Renal cortex interstitium (tissue), 11 donors: ENCODE measurements around the gene PHACTR1. TPM values are rescaled to one million over a fixed set of nuclear protein-coding genes. Genes with fewer than 3 reads are reported as not detected.

ENCODE experiments used
- DNase-seq, 11 donors: peaks; one replicate each; pipeline ENCODE4 v3.0.0-alpha.2; 2013; ENCODE audit warnings: low read depth in 9 of 11, low spot score in 4 of 11; ENCODE audit errors: extremely low read depth in 1 of 11
- polyA plus RNA-seq, 3 donors: library from polyadenylated mRNA; unstranded; fragments of 120-200 nt; gene quantifications; one replicate each; pipeline ENCODE4 v1.2.1, GENCODE V29; 2013; ENCODE audit not compliant: insufficient read length in 3 of 3

PHACTR1 gene
- polyA plus RNA-seq, 3 donors, result 13.6 to 23.2 (median 15.0) TPM

DNA sequence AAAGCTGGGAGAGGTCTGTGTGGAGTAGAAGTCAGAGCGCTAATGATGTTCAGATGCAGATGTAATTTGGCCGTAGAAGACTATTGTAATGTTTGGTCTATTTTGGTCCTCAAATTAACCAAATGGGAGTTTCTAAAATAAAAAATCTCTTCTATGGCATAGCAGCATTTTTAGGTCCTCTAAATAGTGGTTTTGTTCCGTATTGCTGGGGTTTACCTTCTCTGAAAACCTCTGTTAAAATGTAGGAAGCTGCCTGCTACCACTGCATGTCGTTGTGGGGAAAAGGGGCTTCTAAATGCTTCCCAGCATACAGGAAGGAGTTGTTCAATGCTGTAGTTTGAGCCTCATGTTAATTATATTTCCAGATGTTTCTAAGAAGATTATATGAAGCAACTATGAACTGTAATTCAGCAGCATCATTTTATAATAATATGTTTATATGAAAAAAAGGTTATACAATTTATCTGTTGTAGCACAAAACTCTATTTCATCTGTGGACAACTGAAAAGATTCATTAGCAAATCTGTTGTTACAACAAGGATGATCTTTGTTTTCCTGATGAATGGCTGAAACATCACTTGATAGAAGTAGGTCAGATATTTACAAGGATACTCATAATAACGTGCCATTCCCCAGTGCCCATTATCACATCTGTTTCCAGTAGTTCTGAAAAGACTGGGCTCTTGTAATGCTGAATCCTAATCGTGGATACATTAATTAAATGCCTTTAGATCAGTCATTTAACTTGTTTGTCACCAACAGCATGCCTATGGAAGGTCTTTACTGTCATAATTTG, 355.2 kb downstream of the PHACTR1 start:
- DNase-seq, result no peak

DNA sequence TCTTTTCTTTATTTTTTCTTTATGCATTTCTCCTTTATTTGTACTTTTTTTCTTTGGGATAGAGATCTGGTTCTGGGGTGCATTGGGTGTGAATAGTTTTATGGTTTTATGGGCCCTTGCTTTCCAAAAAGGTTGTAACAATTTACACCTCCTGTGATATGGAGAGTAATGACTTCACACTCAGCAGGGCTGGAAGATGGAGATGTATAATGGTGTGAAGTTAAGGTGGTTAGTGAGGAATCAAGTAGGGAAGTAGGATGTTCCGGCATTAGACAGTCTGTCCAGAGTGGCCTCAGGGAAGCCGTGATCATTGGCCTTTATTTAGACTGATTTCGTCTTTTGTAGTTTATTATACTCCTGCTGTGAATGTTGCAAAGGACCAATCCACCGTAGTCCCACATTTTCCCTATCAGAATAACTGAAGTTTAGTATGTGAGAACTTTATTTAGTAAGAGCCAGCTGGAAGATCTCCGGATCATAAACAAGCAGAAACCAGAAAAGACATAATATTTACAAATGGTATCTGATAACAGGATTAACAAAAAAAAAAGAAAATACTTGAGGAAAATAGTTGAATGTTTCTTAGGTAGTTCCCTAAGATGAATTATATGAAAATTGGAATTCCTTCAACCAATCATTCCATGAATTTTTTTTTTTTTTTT, 356.2 kb downstream of the PHACTR1 start:
- DNase-seq, result no peak

DNA sequence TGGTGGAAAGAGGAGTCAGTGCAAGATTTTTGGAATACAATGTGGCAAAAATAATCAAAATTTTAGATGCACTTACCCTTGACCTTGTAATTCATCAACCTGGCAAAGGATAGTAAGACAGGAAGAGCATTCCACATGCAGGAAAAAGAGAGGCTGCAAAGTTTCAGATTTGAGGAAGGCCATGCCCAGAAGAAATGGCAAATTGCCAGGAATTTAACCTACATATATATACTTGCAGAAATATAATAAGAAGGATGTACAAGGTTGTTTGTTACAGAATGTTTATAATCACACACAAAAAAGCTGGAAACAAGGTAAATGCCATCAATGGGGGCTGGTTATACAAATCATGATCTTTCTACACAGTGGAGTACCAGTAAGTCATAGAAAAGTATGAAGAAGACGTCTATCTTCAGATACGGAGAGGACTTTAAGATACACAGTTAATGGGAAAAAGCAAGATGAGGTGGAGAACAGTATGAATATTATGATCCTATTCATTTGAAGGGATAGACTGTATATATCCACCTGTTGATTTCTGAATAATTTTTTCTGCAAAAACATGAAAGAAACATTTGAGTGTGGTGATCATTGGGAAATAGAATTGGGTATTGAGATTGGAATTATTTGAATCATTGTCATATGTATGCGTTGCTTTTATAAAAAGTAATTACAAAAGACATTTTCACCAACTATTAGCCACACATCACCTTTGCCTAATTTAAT, 358.0 kb downstream of the PHACTR1 start:
- no peak for DNase-seq

DNA sequence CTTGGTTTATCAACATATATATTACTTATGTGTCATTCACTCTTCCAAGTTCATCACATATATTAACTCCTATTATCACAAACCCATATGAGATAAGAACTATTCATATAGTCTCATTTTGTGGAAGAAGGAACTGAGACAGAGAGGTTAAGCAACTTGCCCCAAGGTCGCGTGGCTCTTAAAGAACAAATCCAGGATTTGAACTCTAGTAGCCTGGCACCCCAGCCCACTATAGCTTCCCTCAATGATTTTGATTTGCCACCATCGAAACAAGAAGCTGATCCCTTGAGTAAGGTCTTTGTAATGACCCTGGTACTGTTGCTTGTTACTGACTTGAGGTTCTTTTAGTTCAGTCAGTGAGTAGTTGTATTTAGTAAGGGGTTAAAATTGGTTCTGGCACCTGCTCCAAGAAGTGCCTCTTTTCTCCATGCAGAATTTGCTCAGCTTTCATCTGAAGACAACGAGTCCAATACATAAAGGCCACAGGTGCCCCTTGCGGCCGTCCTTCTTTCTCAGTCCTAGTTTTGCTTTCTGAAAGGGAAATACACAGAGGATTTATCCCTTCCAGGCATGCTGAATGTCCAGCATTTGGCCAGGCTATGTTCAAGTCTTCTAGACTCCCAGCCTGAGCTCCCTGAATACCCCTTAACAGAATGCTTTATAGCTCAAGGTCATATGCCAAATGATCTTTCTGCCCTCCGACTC, 358.7 kb downstream of the PHACTR1 start:
- no peak for DNase-seq

DNA sequence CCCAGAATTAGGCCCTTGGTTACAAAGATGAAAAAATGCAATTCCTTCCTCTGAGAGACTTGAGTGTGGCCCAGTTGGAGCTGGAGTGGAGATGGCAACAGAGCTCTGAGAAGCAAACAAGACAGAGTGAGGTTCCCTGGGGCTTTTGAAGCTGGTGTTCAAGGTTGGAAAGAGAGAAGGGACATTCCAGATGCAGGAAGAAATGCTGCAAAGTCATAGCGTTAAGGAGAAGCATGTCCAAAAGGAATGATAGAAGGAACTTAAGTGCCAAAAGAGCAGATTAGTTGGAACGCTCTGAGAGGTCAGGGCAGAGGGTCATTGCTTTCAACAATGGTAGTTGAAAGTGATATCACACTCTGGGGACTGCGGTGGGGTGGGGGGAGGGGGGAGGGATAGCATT, 360.0 kb downstream of the PHACTR1 start:
- no peak for DNase-seq

- no peak for DNase-seq
These were observed 360.6 kb downstream of the PHACTR1 start for GRCh38 chr6:13077117-13077516.

DNA sequence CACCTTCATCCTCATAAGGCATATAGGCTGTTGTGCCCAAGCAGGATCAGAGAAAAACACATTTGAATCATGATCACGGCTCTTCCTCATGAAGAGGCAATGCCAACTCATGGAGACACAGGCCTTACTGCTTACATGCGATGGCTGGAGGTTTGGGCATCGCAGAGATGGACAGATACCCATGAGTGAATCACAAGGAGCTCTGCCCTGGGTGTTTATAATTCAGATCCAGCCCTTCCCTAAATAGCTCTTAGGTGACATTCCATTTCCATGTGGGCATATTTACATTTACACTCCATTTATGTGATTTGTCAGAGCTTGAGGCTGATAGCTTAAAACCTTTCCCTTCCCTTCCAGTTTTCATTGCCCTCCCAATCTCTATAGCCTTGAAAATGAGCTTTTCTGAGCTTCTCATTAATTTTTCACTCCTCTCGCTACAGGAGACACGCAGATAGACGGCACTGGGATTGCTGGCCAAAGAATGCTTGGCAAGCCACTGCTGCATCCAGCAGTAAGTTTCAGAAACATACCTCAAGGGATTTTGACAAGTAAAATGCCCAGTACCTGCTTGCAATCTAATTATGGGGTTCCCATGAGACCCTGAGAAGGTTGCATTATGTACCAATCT, 362.6 kb downstream of the PHACTR1 start:
- no peak for DNase-seq

DNA sequence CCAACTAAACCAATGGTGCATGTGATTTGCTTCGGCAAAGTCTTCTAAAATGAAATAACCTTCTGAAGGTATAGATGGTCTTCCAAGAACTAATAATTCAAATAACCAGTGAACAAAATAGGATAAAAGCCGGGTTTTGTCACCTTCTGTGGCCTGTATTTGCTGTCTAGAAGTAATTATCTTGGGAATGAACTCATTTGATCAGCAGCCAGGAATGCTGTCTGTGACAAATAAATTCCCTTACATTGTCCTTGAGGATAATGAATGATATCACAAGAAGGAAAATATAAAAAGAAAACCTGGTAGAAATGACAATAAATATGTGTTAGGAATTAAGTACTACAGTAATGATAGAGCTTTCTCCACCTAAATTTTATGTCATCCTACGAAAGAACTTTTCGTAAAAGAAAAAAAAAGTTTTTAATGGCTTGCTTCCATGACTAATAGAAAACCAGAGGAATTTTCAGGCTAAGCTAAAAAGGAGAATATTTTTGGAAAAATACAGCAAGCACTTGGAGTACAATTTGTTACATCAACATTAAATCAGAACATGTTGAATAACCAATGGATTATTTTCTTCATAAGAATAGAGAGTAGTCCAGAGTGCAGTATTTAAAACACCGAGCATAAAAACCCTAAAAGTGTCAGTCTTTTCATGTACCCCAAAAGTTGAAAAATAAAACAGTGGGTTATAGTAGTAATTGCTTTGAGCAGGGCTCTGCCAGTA, 364.1 kb downstream of the PHACTR1 start:
- DNase-seq, result no peak

- DNase-seq, result no peak
These were observed 364.6 kb downstream of the PHACTR1 start for GRCh38 chr6:13081189-13081563.

DNA sequence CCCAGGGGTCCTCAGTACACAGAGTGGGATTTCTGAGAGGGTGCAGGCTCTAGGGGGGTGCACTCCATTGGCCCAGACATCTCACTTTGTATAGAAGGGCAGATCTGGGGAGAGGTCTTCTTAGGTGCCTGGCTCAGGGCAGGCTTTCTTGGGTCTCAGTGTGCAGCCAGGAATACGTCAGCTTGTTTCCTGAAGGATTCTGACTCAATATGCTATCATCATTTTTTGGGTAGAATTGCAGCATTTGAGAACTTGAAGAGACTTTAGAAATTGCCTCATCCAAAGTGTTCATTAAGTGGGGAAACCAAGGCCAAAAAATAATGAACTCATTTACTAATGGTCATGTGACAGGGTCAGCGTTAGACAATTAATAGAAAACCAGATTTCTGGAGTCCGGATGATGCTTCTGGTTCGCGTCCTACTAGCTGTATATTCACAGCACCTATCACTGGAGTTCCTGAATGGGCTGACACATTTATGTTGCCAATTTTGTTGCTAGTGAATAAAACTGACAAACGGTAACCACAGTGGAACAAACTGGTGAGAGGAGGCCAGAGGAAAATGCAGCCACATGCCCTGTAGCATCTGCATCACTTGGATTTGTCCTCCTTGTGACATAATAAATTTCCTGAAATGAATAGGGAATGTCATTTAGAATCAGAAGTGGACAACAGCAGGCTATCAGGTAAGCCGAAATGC, 372.9 kb downstream of the PHACTR1 start:
- DNase-seq, result no peak

DNA sequence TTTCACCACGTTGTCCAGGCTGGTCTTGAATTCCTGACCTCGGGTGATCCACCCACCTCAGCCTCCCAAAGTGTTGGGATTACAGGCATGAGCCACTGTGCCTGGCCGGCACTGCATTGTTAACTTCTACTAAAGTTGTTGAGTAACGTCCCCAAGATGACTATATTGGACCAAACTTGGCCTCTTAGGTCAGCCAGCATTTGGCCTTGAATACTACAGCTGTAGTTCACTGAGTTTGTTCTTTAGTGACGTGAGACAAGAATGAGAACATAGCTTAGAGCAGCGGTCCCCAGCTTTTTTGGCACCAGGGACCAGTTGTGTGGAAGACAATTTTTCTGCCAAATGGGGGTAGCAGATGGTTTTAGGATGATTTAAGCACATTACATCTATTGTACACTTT, 374.6 kb downstream of the PHACTR1 start:
- DNase-seq, result no peak

GRCh38 chr6:13094781-13095425, 378.3 kb downstream of the PHACTR1 start:
- DNase-seq, result no peak

DNA sequence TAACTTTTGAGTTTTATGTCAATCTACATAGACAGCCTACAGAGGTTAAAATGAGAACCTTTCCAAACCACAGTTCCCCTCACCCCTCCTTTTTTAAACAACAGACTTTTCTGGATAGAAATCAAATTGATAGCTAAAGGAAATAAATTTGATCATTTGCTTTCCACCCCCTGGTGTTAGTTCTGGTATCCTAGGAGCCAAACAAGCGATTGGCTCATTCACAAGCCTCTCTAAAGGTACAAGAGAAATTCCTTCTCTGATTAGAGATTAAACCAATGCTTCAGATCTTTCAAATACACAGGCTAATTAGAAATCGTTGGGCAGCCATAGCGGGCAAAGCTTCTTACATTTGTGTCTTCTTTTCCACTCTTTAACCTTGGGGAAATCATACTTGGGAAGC, 379.5 kb downstream of the PHACTR1 start:
- DNase-seq, result no peak

DNA sequence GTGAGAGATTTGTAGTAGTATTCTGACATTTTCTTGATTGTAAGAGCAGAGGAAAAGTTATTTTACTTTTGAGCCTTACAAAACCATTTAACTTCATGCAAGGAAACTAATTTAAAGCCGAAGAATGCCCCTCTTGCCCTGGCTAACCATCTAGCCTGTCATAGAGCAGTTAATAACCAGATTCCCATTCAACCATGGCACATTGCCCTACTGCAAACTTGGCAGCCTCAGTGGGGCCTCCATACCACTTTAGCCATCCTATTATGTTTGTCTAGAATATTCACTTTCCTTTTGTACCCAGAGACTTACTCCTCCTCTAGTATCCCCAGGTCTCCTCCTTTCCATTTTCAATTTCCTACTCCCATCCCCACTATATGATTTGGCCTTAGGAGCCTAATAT, 380.9 kb downstream of the PHACTR1 start:
- DNase-seq, result no peak

DNA sequence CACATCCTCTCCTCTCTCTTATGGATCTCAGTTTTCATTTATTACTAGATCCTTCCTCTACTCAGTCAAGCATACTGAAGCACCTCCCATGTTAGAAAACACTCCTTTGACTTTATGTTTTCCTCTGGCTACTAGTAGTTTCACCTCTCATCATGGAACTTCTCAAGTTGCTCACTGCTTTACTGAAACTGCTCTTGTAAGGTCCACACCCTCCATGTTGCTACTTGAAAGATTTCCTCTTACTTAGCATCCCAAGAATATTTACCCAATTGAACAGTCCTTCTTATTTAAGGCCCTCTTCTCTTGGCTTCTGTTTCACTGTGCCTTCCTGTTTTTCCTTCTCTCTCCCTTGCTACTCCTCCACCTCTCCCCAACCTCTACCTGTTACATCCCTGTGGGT, 381.4 kb downstream of the PHACTR1 start:
- DNase-seq, result no peak

DNA sequence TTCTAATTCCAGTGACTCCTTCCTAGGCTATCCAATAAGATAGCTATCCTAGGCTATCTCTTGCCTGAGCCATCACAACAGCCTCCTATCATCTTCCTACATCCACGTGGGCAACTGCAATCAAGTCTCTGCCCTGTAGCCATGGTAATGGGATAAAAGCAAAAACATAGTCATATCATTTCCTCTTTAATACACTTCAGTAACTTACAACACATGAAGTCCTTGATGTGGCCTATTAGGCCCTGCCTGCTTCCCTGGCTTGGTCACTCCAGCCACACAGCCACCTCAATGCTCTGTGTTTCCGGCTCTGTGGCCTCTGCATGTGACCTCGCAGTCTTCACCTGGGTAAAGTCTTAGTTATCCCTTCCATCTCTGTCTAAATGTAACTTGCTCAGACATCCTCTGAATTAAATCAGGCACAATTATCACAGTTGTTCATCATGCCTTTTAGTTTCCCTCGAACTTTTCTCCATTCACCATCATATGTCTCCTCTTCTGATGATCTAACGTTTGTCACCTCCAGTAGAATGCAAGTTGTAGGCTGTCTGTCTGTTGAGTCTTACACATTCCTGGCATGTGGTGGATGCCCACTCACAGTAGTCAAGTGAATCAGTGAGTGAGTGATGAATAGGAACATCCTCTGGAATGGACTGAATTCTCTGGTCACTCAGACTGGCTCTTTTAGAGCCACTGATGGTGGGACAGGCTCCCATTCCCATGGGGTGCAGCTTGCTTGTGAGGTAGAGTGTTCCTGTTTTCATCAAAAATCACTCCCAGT, 382.4 kb downstream of the PHACTR1 start:
- no peak for DNase-seq

- no peak for DNase-seq
These were observed 383.2 kb downstream of the PHACTR1 start for GRCh38 chr6:13099771-13100170.
